Measurements from ENCODE around the gene IFITM10.

GRCh38 chr11:1691878-1692707, 58.3 kb downstream of the IFITM10 start:
- TF ChIP-seq EZH2 (IDR thresholded peaks at IDR 0.05; ENCODE audit: insufficient read depth, poor library complexity, severe bottlenecking): no peak
- TF ChIP-seq EZH2phosphoT487 (IDR thresholded peaks at IDR 0.05; ENCODE audit: insufficient read depth, low read depth): no peak

Data from GM23248 (cell line).